A549 treated with DMSO at 1 μM for 4 hours (cell line): ENCODE measurements around the gene IZUMO3. TPM values are rescaled to one million over a fixed set of nuclear protein-coding genes. Genes with fewer than 3 reads are reported as not detected.

ENCODE experiments used
- total RNA-seq: library from RNA; stranded (reverse); fragments of 200-300 nt; extraction: Qiagen RNA extraction; gene quantifications from 5 replicates; pipeline ENCODE4 v1.2.3, GENCODE V29; 2022; ENCODE audit warnings: low read depth

The IZUMO3 gene
- not detected in 5 replicates for total RNA-seq

DNA sequence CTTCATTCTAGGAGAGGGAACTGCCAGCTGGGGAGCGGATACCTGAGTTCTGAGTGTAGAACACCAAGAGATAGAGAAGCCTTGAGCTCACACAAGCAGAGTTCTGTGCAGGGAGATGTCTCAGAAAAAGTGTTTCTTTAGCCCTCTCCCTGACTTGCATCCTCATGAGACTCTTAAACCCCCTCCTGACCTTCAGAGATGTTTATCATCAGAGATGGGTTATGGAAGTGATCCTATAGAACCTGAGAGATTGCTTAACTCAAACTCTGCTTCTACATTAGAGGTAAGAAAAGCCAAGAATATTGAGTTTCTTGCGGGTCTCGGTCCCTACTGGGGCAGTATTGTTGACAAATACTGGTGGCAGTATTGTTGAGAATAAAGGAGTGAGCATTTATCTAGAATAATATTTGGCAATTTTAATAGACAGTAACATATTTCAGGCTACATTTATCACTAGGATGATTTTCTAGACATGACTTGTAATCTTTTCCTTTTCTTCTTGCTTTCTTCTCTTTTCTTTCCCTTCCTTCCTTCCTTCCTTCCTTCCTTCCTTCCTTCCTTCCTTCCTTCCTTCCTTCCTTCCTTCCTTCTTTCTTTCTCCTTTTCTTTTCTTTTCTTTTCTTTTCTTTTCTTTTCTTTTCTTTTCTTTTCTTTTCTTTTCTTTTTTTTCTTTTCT, at the start of gene IZUMO3:
IZUMO3 (minus strand) TSS at position 51 of the 676 bp plus-strand sequence. CDS start 248 bp downstream, outside the sequence.

